IMR-90 (cell line): Measurements from ENCODE around the gene GAS6. TPM values are rescaled to one million over a fixed set of nuclear protein-coding genes. Genes with fewer than 3 reads are reported as not detected.
A peak's percentile ranks its signal among the peaks of the same experiment; 100 is the strongest.

ENCODE experiments used
- ATAC-seq: fragments of 200-7000 bp; cut with Tn5 transposase; 2 replicates; pipeline ENCODE4 v1.9.1; 2020; ENCODE audit warnings: low read depth, mild to moderate bottlenecking, moderate library complexity
- BruUV-seq: library from RNA; stranded (reverse); fragments of 400-500 nt; replicated peaks from 2 replicates; lab custom pipeline; 2021; lab: Mats Ljungman, UMichigan
- CTCF ChIA-PET: fragments of 300-600 bp; formaldehyde crosslinking; extraction: SDS; loops from one replicate; lab custom pipeline; 2021; ENCODE audit warnings: antibody characterized with exemption; lab: Yijun Ruan, JAX
- POLR2A ChIA-PET: fragments of 300-600 bp; sonication (Branson Sonifier 250); formaldehyde crosslinking; loops from one replicate; lab custom pipeline; 2022; ENCODE audit warnings: antibody characterized with exemption; ENCODE audit not compliant: unreplicated experiment; lab: Charles Lee
- DNase-seq: peaks from one replicate; pipeline ENCODE4 v3.0.0; 2013
- H2AFZ ChIP-seq: replicated peaks from 2 replicates; pipeline ENCODE3; 2013; ENCODE audit warnings: low read length, mild to moderate bottlenecking; ENCODE audit not compliant: poor library complexity
- H2AK5ac ChIP-seq: 2 replicates; pipeline ENCODE4 v1.6.1; 2013; ENCODE audit warnings: low read depth, low read length, inconsistent platforms
- H2AK9ac ChIP-seq: replicated peaks from 2 replicates; pipeline ENCODE3; 2013; ENCODE audit warnings: mild to moderate bottlenecking, low read depth, low read length, moderate library complexity; ENCODE audit not compliant: poor library complexity
- H2BK120ac ChIP-seq: 2 replicates; pipeline ENCODE4 v1.6.1; 2013; ENCODE audit warnings: low read depth, low read length, inconsistent platforms
- H2BK15ac ChIP-seq: 3 replicates; pipeline ENCODE4 v1.6.1; 2013; ENCODE audit warnings: low read depth, low read length, inconsistent platforms
- H2BK20ac ChIP-seq: 2 replicates; pipeline ENCODE4 v1.6.1; 2013; ENCODE audit warnings: low read depth, mild to moderate bottlenecking, inconsistent platforms, low read length, moderate library complexity
- H2BK5ac ChIP-seq: 2 replicates; pipeline ENCODE4 v1.6.1; 2013; ENCODE audit warnings: mild to moderate bottlenecking, low read depth, low read length, inconsistent platforms; ENCODE audit not compliant: poor library complexity, severe bottlenecking
- H3K14ac ChIP-seq: replicated peaks from 2 replicates; pipeline ENCODE4 v1.6.1; 2013; ENCODE audit warnings: low read depth, low read length, inconsistent platforms
- H3K18ac ChIP-seq: 2 replicates; pipeline ENCODE4 v1.6.1; 2013; ENCODE audit warnings: low read depth, low read length, control low read depth
- H3K23ac ChIP-seq: 2 replicates; pipeline ENCODE4 v1.6.1; 2013; ENCODE audit warnings: low read depth, low read length, inconsistent platforms
- H3K27ac ChIP-seq: 2 replicates; pipeline ENCODE4 v1.5.1; 2013; ENCODE audit warnings: mild to moderate bottlenecking, control low read depth, low read length; ENCODE audit not compliant: insufficient read depth
- H3K27me3 ChIP-seq: 2 replicates; pipeline ENCODE4 v1.6.1; 2013; ENCODE audit warnings: low read length; ENCODE audit not compliant: control insufficient read depth, insufficient read depth
- H3K36me3 ChIP-seq: 2 replicates; pipeline ENCODE4 v1.6.1; 2013; ENCODE audit warnings: low read length, mixed read lengths; ENCODE audit not compliant: control insufficient read depth, insufficient read depth
- H3K4ac ChIP-seq: 2 replicates; pipeline ENCODE4 v1.6.1; 2013; ENCODE audit warnings: low read depth, low read length, inconsistent platforms
- H3K4me1 ChIP-seq: 2 replicates; pipeline ENCODE4 v1.6.1; 2013; ENCODE audit warnings: low read length, mixed read lengths; ENCODE audit not compliant: control insufficient read depth, insufficient read depth
- H3K4me2 ChIP-seq: 2 replicates; pipeline ENCODE4 v1.6.1; 2013; ENCODE audit warnings: low read depth, mild to moderate bottlenecking, control low read depth, low read length, moderate library complexity
- H3K4me3 ChIP-seq: 2 replicates; pipeline ENCODE4 v1.5.1; 2013; ENCODE audit warnings: low read depth, mild to moderate bottlenecking, control low read depth, low read length, moderate library complexity; ENCODE audit not compliant: insufficient read depth
- H3K56ac ChIP-seq: 2 replicates; pipeline ENCODE4 v1.6.1; 2013; ENCODE audit warnings: low read length, inconsistent platforms; ENCODE audit not compliant: insufficient read depth; ENCODE audit errors: extremely low read depth
- H3K79me1 ChIP-seq, 2 experiments: 2 replicates each; pipeline ENCODE4 v1.6.1; 2013; ENCODE audit warnings: low read length in 2 of 2, inconsistent platforms in 1 of 2, low read depth in 1 of 2
- H3K9ac ChIP-seq: 2 replicates; pipeline ENCODE4 v1.6.1; 2013; ENCODE audit warnings: low read depth, low read length, control low read depth
- H3K9me1 ChIP-seq: 2 replicates; pipeline ENCODE4 v1.6.1; 2013; ENCODE audit warnings: low read length, inconsistent platforms; ENCODE audit not compliant: insufficient read depth
- H3K9me3 ChIP-seq: 2 replicates; pipeline ENCODE4 v1.6.1; 2013; ENCODE audit warnings: low read length; ENCODE audit not compliant: control insufficient read depth, insufficient read depth
- H4K20me1 ChIP-seq: 2 replicates; pipeline ENCODE4 v1.6.1; 2013; ENCODE audit warnings: low read length, inconsistent platforms; ENCODE audit not compliant: insufficient read depth
- H4K5ac ChIP-seq: 2 replicates; pipeline ENCODE4 v1.6.1; 2013; ENCODE audit warnings: mild to moderate bottlenecking, low read depth, low read length, control low read depth
- H4K8ac ChIP-seq, 2 experiments: 2 replicates each; pipeline ENCODE4 v1.6.1; 2013; ENCODE audit warnings: low read depth in 2 of 2, low read length in 2 of 2, control low read depth in 1 of 2, inconsistent platforms in 1 of 2
- H4K91ac ChIP-seq: 2 replicates; pipeline ENCODE4 v1.6.1; 2013; ENCODE audit warnings: low read depth, low read length, inconsistent platforms; ENCODE audit not compliant: insufficient read depth
- NFE2L2 ChIP-seq: fragments of 150-350 bp; IDR thresholded peaks from 2 replicates; pipeline ENCODE4 v1.6.1; 2016; ENCODE audit warnings: low read depth, mild to moderate bottlenecking, low read length
- RFX5 ChIP-seq: IDR thresholded peaks from 2 replicates; pipeline ENCODE4 v1.8.0; 2012; ENCODE audit warnings: low read depth, mild to moderate bottlenecking, low read length, moderate library complexity
- USF2 ChIP-seq: fragments of 150-350 bp; IDR thresholded peaks from 2 replicates; pipeline ENCODE4 v1.6.1; 2017; ENCODE audit warnings: mild to moderate bottlenecking, antibody characterized with exemption, low read length, low read depth
- WGBS, 2 experiments: methylation state at CpG; one replicate each; pipeline versions ENCODE4 v1.1.5 to v1.1.7; 2013; ENCODE audit warnings: missing lambda C conversion rate in 2 of 2; ENCODE audit not compliant: insufficient read length in 1 of 2; ENCODE audit errors: extremely low coverage in 2 of 2; 5-methylcytosine and 5-hydroxymethylcytosine counted together
- dilution Hi-C: fragments of 300-500 bp; cut with HindIII; formaldehyde crosslinking; loops from one replicate; pipeline ENCODE4 v1.14.3; 2018; ENCODE audit warnings: low sequenced_read_pairs; ENCODE audit not compliant: unreplicated experiment
- in situ Hi-C: fragments of 300-500 bp; cut with MboI; formaldehyde crosslinking; loops from 3 replicates; pipeline ENCODE4 v1.14.3; 2019; ENCODE audit warnings: low sequenced_read_pairs, inconsistent platforms, mixed read lengths
- intact Hi-C: fragments of 100-400 bp; cut with micrococcal nuclease; formaldehyde crosslinking; loops from 2 replicates; pipeline ENCODE4 v1.10.0; 2022
- polyA plus RNA-seq, 3 experiments: library from polyadenylated mRNA; depleted of rRNA; stranded (reverse); fragments of >200 nt; gene quantifications; 2 replicates each; pipeline ENCODE4 v1.2.3, GENCODE V29; 2012; ENCODE audit warnings: low replicate concordance in 1 of 3
- total RNA-seq: library from RNA; depleted of rRNA; stranded (reverse); fragments of >200 nt; gene quantifications from 2 replicates; pipeline ENCODE4 v1.2.3, GENCODE V29; 2012

Gene GAS6
- total and polyA plus RNA-seq, 2 of the 4 experiments (the other 2 are of a cell fraction): 220 to 823 TPM

- DNase-seq: no peak
- dilution Hi-C loops: no loop called here
- no peak overlapping the region for H3K56ac ChIP-seq
- no peak overlapping the region for H3K14ac ChIP-seq
- no peak overlapping the region for H2BK5ac ChIP-seq
- peak overlapping the region; percentile 58 for H2AK9ac ChIP-seq
- no peak overlapping the region for H3K27ac ChIP-seq
- intact Hi-C loops: no loop called here
- no peak overlapping the region for H3K9ac ChIP-seq
- H3K4ac ChIP-seq: no peak overlapping the region
- in situ Hi-C loops: no loop called here
- H4K20me1 ChIP-seq: peaks cover 77% of the 10 kb centered on the region
- H4K5ac ChIP-seq: no peak overlapping the region
- H3K23ac ChIP-seq: no peak overlapping the region
- POLR2A ChIA-PET: interaction anchor here (0.5 kb wide), 1 partner anchor 60 kb away, joined by 3 read pairs; no protein-coding TSS in a partner anchor
- H3K4me1 ChIP-seq: peaks cover 34% of the 10 kb centered on the region
- no peak overlapping the region for H3K18ac ChIP-seq
- peaks cover 71% of the 10 kb centered on the region for H3K36me3 ChIP-seq
- CTCF ChIA-PET: no interaction called here
- H3K4me3 ChIP-seq: no peak overlapping the region
- H4K8ac ChIP-seq: no peak overlapping the region
- ATAC-seq: no peak
- no peak overlapping the region for H2AFZ ChIP-seq
- WGBS, 2 experiments: 92% methylated on average over 13 of the region's 30 CpGs; no CpG with 5 or more reads in 1 of the 2 experiments
- H3K79me1 ChIP-seq: peaks cover 50 to 92% of the 10 kb centered on the region in 2 experiments
- H2BK20ac ChIP-seq: no peak overlapping the region
- no peak overlapping the region for H3K4me2 ChIP-seq
- H2AK5ac ChIP-seq: no peak overlapping the region
- H2BK15ac ChIP-seq: no peak overlapping the region
- TF ChIP-seq RFX5 (no peak), USF2 (no peak), NFE2L2 (no peak)
- H3K27me3 ChIP-seq: no peaks in the 10 kb centered on the region
- H3K9me1 ChIP-seq: peaks cover 25% of the 10 kb centered on the region
- no peak overlapping the region for H4K91ac ChIP-seq
- no TSS peak for BruUV-seq
- H3K9me3 ChIP-seq: no peaks in the 10 kb centered on the region
- H2BK120ac ChIP-seq: no peak overlapping the region
These were observed 20.7 kb downstream of the GAS6 start for GRCh38 chr13:113843063-113843654.
